HG03135 (cell line): ENCODE data around the gene PDE4B.
A peak's percentile ranks its signal among the peaks of the same experiment; 100 is the strongest.

Source experiments
- ATAC-seq: cut with Tn5 transposase; IDR thresholded peaks from one replicate; pipeline ENCODE4 v1.9.1; 2021; ENCODE audit warnings: mild to moderate bottlenecking, moderate library complexity; ENCODE audit not compliant: unreplicated experiment

The PDE4B gene

GRCh38 chr1:65880611-65881010 is 87.9 kb downstream of the PDE4B start:
- ATAC-seq: no peak

DNA sequence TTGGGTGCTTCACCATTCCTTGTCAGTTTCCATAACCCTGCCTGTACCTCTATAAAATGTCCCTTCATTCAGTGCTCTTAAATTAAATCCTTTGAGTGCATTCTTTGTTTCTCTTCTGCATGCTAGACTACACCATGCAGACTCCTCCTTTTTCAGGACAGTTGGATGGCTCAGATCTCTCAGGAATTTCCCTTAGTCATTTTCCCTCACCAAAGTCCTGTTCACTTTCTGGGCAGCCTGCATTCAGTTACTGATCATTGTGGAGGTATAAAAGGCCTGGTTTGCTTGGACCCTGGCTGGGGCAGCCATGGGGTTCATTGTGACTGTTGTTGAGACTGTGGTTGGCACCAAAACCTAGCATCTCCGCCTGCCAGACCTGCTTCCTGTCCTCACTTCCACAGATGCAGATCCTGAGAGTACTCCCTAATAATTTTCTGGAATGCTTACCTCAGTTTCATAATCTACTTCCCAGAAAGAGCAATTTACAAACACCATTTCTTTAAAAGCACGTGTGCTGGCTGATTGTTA is 88.4 kb downstream of the PDE4B start:
- ATAC-seq: no peak

DNA sequence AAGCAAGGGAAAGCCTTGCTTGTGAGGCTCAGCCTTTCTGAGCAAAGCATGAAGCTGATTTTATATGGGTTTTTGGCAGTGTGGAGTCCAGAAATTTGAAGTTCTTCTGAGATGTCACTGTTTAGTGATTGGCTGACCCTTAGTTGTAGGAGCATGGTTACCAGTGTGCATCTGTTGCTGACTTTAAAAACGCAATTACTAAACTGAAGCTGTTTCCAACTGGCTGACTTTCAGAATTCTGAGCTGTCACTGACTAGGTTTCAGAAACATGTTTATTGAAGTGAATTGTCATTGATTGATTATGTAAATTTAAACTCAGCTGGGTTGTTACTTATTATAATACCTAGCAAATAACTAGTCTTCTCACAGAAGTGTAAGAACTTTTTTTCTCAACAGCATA is 89.4 kb downstream of the PDE4B start:
- ATAC-seq: no peak

GRCh38 chr1:65889441-65889840 is 96.7 kb downstream of the PDE4B start:
- ATAC-seq: no peak

DNA sequence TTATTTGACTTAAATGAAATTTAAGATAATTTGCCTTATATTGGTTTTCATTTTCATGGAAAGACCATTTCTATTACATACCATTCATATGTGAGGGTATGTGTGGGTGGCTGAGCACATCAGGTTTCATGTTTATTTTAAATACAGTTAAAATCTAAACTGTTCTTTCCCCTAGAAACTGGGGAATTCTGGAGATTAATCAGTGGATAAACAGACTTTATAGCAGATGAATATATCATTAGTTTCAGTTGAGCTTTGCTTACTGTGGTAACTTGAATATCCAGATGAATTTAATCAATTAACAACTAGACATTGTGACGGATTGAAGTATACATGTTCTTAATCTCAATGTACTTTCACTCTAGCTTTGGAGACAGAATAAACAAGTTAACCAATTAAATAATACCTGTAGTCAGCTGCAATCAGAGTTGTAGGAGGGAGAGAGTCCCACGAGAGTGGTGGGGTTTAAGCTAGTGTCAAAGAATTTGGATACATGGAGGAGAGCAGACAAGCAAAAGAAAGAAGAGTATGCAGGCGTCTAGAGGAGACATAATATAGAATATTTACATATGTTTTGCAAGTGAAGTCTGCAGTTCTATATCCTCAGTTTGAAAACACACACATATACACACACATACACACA is 97.6 kb downstream of the PDE4B start:
- no peak for ATAC-seq

GRCh38 chr1:65894738-65895605 is 102.3 kb downstream of the PDE4B start:
- ATAC-seq: peak; percentile 94

GRCh38 chr1:65896721-65897120 is 104.0 kb downstream of the PDE4B start:
- ATAC-seq: no peak

- no peak for ATAC-seq
Observed at GRCh38 chr1:65897485-65897884, 104.8 kb downstream of the PDE4B start.

DNA sequence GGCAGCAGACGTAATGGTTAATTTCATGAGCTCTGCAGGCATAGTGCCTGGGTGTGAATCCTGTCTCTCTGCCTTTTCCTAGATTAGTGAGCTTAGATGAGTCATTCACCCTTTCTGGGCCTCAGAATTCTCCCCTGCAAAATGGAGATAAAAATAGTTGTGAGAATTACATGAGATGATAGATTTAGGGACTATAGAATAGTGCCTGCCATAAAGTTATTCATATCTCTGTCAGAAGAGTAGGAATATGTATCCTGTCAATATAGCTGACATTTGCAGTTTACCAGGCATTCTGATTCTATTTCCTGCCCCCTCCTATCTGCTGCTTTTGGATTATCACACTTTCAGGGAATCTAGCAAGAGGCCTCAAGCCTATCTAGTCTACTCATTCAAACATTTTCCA is 112.0 kb downstream of the PDE4B start:
- ATAC-seq: no peak

- ATAC-seq: no peak
Observed at GRCh38 chr1:65910432-65910831, 117.7 kb downstream of the PDE4B start.

DNA sequence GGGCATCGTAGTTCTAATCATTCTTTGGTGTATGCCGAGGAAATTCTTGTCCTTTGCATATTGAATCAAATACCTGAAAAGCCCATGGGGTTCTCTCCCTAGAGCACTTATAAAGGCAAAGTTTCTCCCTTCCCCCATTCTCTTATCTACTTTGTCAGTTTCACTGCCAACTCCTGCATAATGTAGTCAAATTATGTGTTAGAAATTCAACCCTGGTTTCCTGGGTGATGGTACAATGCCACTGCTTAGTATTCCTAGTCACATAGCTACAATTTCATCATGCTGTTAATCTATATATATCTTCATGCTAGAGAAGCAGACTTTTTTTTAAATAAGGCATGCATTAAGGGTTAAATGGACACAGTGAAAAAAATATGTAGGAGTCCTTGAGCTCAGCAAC is 119.0 kb downstream of the PDE4B start:
- no peak for ATAC-seq

DNA sequence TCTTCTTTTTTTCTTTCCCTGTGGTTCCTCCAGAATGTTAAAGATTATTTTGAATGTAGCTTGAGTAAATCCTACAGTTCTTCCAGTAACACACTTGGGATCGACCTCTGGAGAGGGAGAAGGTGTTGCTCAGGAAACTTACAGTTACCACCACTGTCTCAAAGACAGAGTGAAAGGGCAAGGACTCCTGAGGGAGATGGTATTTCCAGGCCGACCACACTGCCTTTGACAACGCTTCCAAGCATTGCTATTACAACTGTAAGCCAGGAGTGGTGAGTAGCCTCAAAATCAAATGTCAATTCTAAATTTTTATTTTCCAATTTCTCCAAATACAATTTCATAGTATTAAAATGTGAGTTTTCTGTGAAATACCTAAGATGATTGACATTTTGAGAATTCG is 125.9 kb downstream of the PDE4B start:
- no peak for ATAC-seq

GRCh38 chr1:65921446-65921845 is 128.8 kb downstream of the PDE4B start:
- no peak for ATAC-seq

GRCh38 chr1:65924471-65924870 is 131.8 kb downstream of the PDE4B start:
- ATAC-seq: no peak

GRCh38 chr1:65938506-65938905 is 145.8 kb downstream of the PDE4B start:
- no peak for ATAC-seq

DNA sequence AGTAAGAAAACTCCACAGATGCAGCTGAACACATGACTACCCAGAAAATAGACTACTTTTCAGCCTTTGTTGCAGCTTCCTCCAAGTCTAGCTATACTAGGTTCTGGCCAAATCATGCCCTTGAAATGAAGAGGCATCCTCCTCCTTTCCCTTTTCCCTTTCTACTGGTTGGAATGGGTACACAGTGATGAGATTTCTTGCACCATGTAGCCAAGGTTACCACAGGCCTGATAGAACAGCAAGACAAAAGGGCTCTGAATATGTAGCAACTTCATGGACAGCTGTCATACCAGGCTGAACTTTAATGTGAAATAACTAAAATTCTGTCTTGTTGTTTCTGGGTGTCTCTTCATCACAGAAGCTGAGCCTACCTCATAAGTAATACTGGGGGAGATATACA is 146.5 kb downstream of the PDE4B start:
- no peak for ATAC-seq

DNA sequence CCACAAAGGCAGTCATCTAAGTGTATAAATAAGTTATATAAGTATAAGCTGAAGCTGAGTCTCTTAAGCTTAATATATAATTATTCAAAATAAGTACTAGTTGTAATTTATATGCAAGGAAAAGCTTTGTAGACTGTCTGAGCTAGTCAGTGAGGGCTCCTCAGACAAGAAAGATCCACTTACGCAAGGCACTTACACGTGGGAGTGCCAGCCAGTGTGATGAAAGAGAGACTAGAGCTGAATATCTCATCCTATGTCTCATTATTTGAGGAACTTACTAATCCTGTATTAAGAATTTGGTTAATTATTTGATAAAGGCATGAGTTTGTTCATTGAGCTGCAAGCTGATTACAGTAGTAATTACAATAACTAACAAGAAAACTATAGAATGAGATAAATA is 146.9 kb downstream of the PDE4B start:
- no peak for ATAC-seq

- ATAC-seq: no peak
Observed at GRCh38 chr1:65940126-65940525, 147.4 kb downstream of the PDE4B start.

GRCh38 chr1:65942476-65942875 is 149.8 kb downstream of the PDE4B start:
- no peak for ATAC-seq

DNA sequence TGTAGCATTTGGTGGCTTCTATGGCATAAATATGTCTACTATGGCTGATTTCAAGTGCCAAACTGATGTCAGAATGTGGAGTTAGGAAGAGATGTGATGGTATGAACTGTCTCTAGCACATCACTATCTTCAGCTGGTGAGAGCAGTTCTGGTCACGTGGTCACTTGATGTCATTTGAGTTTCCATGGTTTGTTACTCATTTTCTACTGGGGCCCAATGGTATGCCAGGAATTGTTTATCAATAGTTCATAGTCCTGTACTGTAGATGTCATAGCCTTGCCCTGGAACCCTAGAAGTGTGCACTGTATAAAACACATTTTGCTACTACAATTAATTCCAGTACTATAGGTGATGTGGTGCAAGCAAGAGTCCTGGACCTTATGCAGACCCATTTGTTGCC is 153.7 kb downstream of the PDE4B start:
- ATAC-seq: no peak

- no peak for ATAC-seq
Observed at GRCh38 chr1:65946960-65947359, 154.3 kb downstream of the PDE4B start.

GRCh38 chr1:65948609-65949229 is 156.0 kb downstream of the PDE4B start:
- ATAC-seq: no peak
